HepG2 (cell line): Measurements from ENCODE around the gene DPPA4. TPM values are rescaled to one million over a fixed set of nuclear protein-coding genes. Genes with fewer than 3 reads are reported as not detected.

Source experiments
- ATAC-seq: fragments of 200-7000 bp; cut with Tn5 transposase; 3 replicates; pipeline ENCODE4 v1.9.1; 2020; ENCODE audit warnings: mild to moderate bottlenecking, moderate library complexity
- BruUV-seq: library from RNA; stranded (reverse); fragments of 400-500 nt; replicated peaks from 2 replicates; lab custom pipeline; 2021; lab: Mats Ljungman, UMichigan
- CTCF ChIA-PET: fragments of 300-600 bp; formaldehyde crosslinking; extraction: SDS; loops from one replicate; lab custom pipeline; 2021; ENCODE audit warnings: low total read pairs, inconsistent platforms, low intra/inter-chr PET ratio; lab: Yijun Ruan, JAX
- POLR2A ChIA-PET: fragments of 350-600 bp; sonication (Branson Sonifier 250); formaldehyde crosslinking; loops from one replicate; lab custom pipeline; 2020; ENCODE audit warnings: antibody characterized with exemption, inconsistent platforms; lab: Yijun Ruan, JAX
- DNase-seq: peaks from one replicate; pipeline ENCODE4 v3.0.0-alpha.2; 2015; ENCODE audit warnings: low spot score
- FAIRE-seq: peaks from 3 replicates; lab custom pipeline; 2011; peaks lifted over from hg19 to GRCh38; lab: Jason Lieb, UNC
- H2AFZ ChIP-seq: one replicate; pipeline ENCODE4 v1.6.1; 2011; ENCODE audit warnings: low read length, inconsistent platforms
- H3K27ac ChIP-seq: fragments of 300-600 bp; 3 replicates; pipeline ENCODE4 v1.8.0; 2011; ENCODE audit warnings: mixed run types, mild to moderate bottlenecking, mixed read lengths, low read length, inconsistent platforms; ENCODE audit not compliant: insufficient read depth; ENCODE audit errors: extremely low read length
- H3K27me3 ChIP-seq, 2 experiments: fragments of 200-600 bp in 1 of 2; 2 replicates in 1 of 2; 3 replicates in 1 of 2; pipeline versions ENCODE4 v1.6.0 to v1.8.0; 2011; ENCODE audit warnings: low read length in 2 of 2, mild to moderate bottlenecking in 2 of 2, moderate library complexity in 2 of 2, inconsistent platforms in 1 of 2; ENCODE audit not compliant: insufficient read depth in 2 of 2, control insufficient read depth in 1 of 2
- H3K36me3 ChIP-seq, 2 experiments: fragments of 200-600 bp in 1 of 2; replicated peaks in 1 of 2; 2 replicates in 1 of 2; 3 replicates in 1 of 2; pipeline versions ENCODE4 v1.5.1 to v1.8.0; 2011; ENCODE audit warnings: low read length in 2 of 2, inconsistent platforms in 1 of 2; ENCODE audit not compliant: insufficient read depth in 2 of 2, control insufficient read depth in 1 of 2
- H3K4me1 ChIP-seq: 2 replicates; pipeline ENCODE4 v1.5.1; 2012; ENCODE audit warnings: low read length, inconsistent platforms; ENCODE audit not compliant: insufficient read depth
- H3K4me2 ChIP-seq: 2 replicates; pipeline ENCODE4 v1.6.0; 2011; ENCODE audit warnings: low read depth, low read length, inconsistent platforms
- H3K4me3 ChIP-seq, 3 experiments: fragments of 200-600 bp in 1 of 3; sonication (generic), shearing (Covaris generic) in 1 of 3; replicated peaks in 1 of 3; 2 replicates each; pipeline ENCODE4 v1.5.1; 2011 to 2016; ENCODE audit warnings: low read length in 3 of 3, inconsistent platforms in 2 of 3, low read depth in 2 of 3, mild to moderate bottlenecking in 2 of 3, control low read depth in 1 of 3, mixed read lengths in 1 of 3; ENCODE audit not compliant: insufficient read depth in 1 of 3
- H3K79me2 ChIP-seq: one replicate; pipeline ENCODE4 v1.6.1; 2011; ENCODE audit warnings: low read length, inconsistent platforms; ENCODE audit not compliant: insufficient read depth
- H3K9ac ChIP-seq: 2 replicates; pipeline ENCODE4 v1.6.0; 2011; ENCODE audit warnings: mild to moderate bottlenecking, low read depth, low read length, inconsistent platforms; ENCODE audit not compliant: insufficient read depth
- H3K9me3 ChIP-seq: 2 replicates; pipeline ENCODE4 v1.5.1; 2012; ENCODE audit warnings: mild to moderate bottlenecking, low read length
- H4K20me1 ChIP-seq: 2 replicates; pipeline ENCODE4 v1.6.0; 2011; ENCODE audit warnings: inconsistent platforms, mild to moderate bottlenecking, low read length, moderate library complexity; ENCODE audit not compliant: insufficient read depth
- PRPF4 ChIP-seq: fragments of 200-400 bp; formaldehyde crosslinking; IDR thresholded peaks from 2 replicates; pipeline ENCODE4 v1.6.1; 2016; ENCODE audit warnings: low read length, low read depth; ENCODE audit not compliant: poor library complexity, severe bottlenecking
- SP4 ChIP-seq: sonication (generic); formaldehyde crosslinking; IDR thresholded peaks from 2 replicates; pipeline ENCODE4 v1.8.1; 2023; ENCODE audit warnings: mild to moderate bottlenecking, missing genetic modification reagents
- STAG1 ChIP-seq: sonication (generic); formaldehyde crosslinking; IDR thresholded peaks from 2 replicates; pipeline ENCODE4 v1.4.0; 2020; ENCODE audit warnings: missing genetic modification reagents
- ZNF253 ChIP-seq: sonication (generic); formaldehyde crosslinking; IDR thresholded peaks from 2 replicates; pipeline ENCODE4 v1.8.0; 2022; ENCODE audit warnings: mild to moderate bottlenecking, missing genetic modification reagents, borderline replicate concordance
- ZNF562 ChIP-seq: sonication (generic); formaldehyde crosslinking; IDR thresholded peaks from 2 replicates; pipeline ENCODE4 v1.8.0; 2022; ENCODE audit warnings: missing genetic modification reagents, borderline replicate concordance
- WGBS: methylation state at CpG from one replicate; pipeline ENCODE4 v1.1.6; 2017; ENCODE audit warnings: low lambda C conversion rate; 5-methylcytosine and 5-hydroxymethylcytosine counted together
- in situ Hi-C: cut with HindIII; loops from 2 replicates; pipeline ENCODE4 v1.10.0; 2017; ENCODE audit warnings: low pct_unique_long_range_greater_than_20kb; ENCODE audit not compliant: extremely low pct_ligation_motif_present
- intact Hi-C: fragments of 100-400 bp; cut with micrococcal nuclease; formaldehyde crosslinking; loops from one replicate; pipeline ENCODE4 v1.10.0; 2022; ENCODE audit not compliant: unreplicated experiment
- polyA plus RNA-seq, 8 experiments: library from polyadenylated mRNA; depleted of rRNA in 3 of 8; stranded (reverse) in 7 of 8; unstranded in 1 of 8; fragments of >200 nt; fragmentation: Illumina TruSeq in 4 of 8; extraction: Trizol in 4 of 8; gene quantifications; 2 replicates each; pipeline versions ENCODE4 v1.2.1 to v1.2.3, GENCODE V29; 2011 to 2016; ENCODE audit warnings: low read depth in 4 of 8, missing spikeins in 1 of 8, mixed read lengths in 1 of 8; ENCODE audit not compliant: insufficient read depth in 1 of 8
- total RNA-seq, 5 experiments: library from RNA; depleted of rRNA; stranded (reverse); fragments of >200 nt; fragmentation: Illumina TruSeq; extraction: Trizol; gene quantifications; 2 replicates each; pipeline ENCODE4 v1.2.3, GENCODE V29; 2016; ENCODE audit warnings: low read depth in 1 of 5
- TF ChIP-seq, protein P1 (sequence below), 2 experiments: fragments of 450-650 bp in 1 of 2; sonication (generic) in 1 of 2; formaldehyde crosslinking in 1 of 2; IDR thresholded peaks; 2 replicates each; pipeline versions ENCODE4 v1.6.1 to v1.8.0; 2016 to 2022; ENCODE audit warnings: antibody characterized with exemption in 1 of 2, mild to moderate bottlenecking in 1 of 2, missing genetic modification reagents in 1 of 2
- TF ChIP-seq, protein P2 (sequence below): IDR thresholded peaks from 2 replicates; pipeline ENCODE4 v1.6.1; 2016; ENCODE audit warnings: low read depth, missing genetic modification reagents, missing compliant biosample characterization
- TF ChIP-seq, protein P3 (sequence below): sonication (generic); formaldehyde crosslinking; IDR thresholded peaks from 2 replicates; pipeline ENCODE4 v1.8.0; 2022; ENCODE audit warnings: missing genetic modification reagents, low read depth, mild to moderate bottlenecking, borderline replicate concordance

DPPA4 gene
- total and polyA plus RNA-seq, 2 of the 13 experiments (the other 11 are each of a cell fraction or from before 2014, with no cell fraction given): not detected

DNA sequence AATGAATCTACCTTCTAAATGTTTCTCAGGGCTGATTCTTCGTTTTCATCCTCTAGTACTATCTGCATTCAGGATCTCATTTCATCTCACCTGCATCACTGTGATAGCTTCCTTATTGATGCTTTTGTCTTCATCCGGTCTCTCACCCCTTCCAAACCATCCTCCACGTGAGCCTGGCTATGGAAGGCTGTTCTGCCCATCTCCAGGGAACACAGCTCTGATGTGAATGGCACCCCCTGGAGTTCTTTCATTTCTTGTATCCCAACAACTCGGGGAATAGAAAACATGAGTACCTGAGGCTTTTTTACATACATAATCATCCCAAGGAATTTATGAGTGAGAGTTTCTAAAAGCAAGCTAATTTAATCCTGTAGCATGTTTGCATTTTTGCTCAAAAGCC is 8.8 kb upstream of the DPPA4 start:
- intact Hi-C loops: no loop called here
- Histone ChIP-seq H3K27ac (no peak overlapping the region), H3K4me2 (no peak overlapping the region), H4K20me1 (no peaks in the 10 kb centered on the region), H3K9ac (no peak overlapping the region), H2AFZ (no peak overlapping the region), H3K27me3 (no peaks in the 10 kb centered on the region; a peak in 1 of 5 replicates), H3K79me2 (no peaks in the 10 kb centered on the region), H3K36me3 (no peaks in the 10 kb centered on the region), H3K4me3 (no peak overlapping the region), H3K9me3 (no peaks in the 10 kb centered on the region), H3K4me1 (no peaks in the 10 kb centered on the region)
- ATAC-seq (no peak), FAIRE-seq (no peak), DNase-seq (no peak)
- WGBS: 10% methylated on average over 4 of the region's 4 CpGs
- in situ Hi-C loops: no loop called here
- no TSS peak for BruUV-seq
- POLR2A ChIA-PET: no interaction called here
- TF ChIP-seq SP4 (no peak), ZNF253 (CRISPR knock-in tag) (no peak), ZNF562 (CRISPR knock-in tag) (no peak), PRPF4 (no peak), STAG1 (CRISPR knock-in tag) (no peak)
- TF ChIP-seq, protein P1, sequence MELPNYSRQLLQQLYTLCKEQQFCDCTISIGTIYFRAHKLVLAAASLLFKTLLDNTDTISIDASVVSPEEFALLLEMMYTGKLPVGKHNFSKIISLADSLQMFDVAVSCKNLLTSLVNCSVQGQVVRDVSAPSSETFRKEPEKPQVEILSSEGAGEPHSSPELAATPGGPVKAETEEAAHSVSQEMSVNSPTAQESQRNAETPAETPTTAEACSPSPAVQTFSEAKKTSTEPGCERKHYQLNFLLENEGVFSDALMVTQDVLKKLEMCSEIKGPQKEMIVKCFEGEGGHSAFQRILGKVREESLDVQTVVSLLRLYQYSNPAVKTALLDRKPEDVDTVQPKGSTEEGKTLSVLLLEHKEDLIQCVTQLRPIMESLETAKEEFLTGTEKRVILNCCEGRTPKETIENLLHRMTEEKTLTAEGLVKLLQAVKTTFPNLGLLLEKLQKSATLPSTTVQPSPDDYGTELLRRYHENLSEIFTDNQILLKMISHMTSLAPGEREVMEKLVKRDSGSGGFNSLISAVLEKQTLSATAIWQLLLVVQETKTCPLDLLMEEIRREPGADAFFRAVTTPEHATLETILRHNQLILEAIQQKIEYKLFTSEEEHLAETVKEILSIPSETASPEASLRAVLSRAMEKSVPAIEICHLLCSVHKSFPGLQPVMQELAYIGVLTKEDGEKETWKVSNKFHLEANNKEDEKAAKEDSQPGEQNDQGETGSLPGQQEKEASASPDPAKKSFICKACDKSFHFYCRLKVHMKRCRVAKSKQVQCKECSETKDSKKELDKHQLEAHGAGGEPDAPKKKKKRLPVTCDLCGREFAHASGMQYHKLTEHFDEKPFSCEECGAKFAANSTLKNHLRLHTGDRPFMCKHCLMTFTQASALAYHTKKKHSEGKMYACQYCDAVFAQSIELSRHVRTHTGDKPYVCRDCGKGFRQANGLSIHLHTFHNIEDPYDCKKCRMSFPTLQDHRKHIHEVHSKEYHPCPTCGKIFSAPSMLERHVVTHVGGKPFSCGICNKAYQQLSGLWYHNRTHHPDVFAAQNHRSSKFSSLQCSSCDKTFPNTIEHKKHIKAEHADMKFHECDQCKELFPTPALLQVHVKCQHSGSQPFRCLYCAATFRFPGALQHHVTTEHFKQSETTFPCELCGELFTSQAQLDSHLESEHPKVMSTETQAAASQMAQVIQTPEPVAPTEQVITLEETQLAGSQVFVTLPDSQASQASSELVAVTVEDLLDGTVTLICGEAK (IDR thresholded peaks at IDR 0.05): no peak
- TF ChIP-seq, protein P1 (CRISPR knock-in tag; IDR thresholded peaks at IDR 0.05): no peak
- TF ChIP-seq, protein P2, sequence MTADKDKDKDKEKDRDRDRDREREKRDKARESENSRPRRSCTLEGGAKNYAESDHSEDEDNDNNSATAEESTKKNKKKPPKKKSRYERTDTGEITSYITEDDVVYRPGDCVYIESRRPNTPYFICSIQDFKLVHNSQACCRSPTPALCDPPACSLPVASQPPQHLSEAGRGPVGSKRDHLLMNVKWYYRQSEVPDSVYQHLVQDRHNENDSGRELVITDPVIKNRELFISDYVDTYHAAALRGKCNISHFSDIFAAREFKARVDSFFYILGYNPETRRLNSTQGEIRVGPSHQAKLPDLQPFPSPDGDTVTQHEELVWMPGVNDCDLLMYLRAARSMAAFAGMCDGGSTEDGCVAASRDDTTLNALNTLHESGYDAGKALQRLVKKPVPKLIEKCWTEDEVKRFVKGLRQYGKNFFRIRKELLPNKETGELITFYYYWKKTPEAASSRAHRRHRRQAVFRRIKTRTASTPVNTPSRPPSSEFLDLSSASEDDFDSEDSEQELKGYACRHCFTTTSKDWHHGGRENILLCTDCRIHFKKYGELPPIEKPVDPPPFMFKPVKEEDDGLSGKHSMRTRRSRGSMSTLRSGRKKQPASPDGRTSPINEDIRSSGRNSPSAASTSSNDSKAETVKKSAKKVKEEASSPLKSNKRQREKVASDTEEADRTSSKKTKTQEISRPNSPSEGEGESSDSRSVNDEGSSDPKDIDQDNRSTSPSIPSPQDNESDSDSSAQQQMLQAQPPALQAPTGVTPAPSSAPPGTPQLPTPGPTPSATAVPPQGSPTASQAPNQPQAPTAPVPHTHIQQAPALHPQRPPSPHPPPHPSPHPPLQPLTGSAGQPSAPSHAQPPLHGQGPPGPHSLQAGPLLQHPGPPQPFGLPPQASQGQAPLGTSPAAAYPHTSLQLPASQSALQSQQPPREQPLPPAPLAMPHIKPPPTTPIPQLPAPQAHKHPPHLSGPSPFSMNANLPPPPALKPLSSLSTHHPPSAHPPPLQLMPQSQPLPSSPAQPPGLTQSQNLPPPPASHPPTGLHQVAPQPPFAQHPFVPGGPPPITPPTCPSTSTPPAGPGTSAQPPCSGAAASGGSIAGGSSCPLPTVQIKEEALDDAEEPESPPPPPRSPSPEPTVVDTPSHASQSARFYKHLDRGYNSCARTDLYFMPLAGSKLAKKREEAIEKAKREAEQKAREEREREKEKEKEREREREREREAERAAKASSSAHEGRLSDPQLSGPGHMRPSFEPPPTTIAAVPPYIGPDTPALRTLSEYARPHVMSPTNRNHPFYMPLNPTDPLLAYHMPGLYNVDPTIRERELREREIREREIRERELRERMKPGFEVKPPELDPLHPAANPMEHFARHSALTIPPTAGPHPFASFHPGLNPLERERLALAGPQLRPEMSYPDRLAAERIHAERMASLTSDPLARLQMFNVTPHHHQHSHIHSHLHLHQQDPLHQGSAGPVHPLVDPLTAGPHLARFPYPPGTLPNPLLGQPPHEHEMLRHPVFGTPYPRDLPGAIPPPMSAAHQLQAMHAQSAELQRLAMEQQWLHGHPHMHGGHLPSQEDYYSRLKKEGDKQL: no peak
- TF ChIP-seq, protein P3, sequence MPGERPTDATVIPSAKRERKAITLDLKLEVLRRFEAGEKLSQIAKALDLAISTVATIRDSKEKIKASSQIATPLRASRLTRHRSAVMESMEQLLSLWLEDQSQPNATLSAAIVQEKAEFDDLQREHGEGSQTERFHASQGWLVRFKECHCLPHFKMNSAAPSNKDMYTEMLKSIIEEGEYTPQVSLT: no peak
- CTCF ChIA-PET: no interaction called here
